GM12801 (cell line): ENCODE data around the gene TNFSF9.

Source experiments
- TF ChIP-seq, protein P1 (sequence below): IDR thresholded peaks from one replicate; pipeline ENCODE4 v1.5.1; 2011; ENCODE audit warnings: control low read depth; ENCODE audit not compliant: insufficient read length; ENCODE audit errors: extremely low read depth

The TNFSF9 gene

GRCh38 chr19:6521718-6522646, 8.8 kb upstream of the TNFSF9 start:
- TF ChIP-seq, protein P1, sequence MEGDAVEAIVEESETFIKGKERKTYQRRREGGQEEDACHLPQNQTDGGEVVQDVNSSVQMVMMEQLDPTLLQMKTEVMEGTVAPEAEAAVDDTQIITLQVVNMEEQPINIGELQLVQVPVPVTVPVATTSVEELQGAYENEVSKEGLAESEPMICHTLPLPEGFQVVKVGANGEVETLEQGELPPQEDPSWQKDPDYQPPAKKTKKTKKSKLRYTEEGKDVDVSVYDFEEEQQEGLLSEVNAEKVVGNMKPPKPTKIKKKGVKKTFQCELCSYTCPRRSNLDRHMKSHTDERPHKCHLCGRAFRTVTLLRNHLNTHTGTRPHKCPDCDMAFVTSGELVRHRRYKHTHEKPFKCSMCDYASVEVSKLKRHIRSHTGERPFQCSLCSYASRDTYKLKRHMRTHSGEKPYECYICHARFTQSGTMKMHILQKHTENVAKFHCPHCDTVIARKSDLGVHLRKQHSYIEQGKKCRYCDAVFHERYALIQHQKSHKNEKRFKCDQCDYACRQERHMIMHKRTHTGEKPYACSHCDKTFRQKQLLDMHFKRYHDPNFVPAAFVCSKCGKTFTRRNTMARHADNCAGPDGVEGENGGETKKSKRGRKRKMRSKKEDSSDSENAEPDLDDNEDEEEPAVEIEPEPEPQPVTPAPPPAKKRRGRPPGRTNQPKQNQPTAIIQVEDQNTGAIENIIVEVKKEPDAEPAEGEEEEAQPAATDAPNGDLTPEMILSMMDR = no peak

DNA sequence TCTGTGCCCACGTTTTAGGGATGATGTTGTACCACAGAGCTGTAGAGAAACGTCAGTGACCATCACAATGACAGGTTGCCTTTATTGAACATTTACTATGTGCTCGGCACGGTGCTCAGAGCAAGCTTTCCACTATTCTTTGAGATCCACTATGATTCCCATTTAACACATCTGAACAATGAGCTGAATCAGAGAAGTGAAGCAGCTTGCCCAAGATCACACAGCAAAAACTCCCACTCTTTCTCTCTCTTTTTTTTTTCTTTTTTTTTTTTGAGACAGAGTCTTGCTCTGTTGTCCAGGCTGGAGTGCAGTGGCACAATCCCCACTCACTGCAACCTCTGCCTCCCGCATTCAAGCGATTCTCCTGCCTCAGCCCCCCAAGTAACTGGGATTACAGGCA, 8.1 kb upstream of the TNFSF9 start:
- TF ChIP-seq, protein P1 = no peak

- TF ChIP-seq, protein P1 = no peak
Measured at GRCh38 chr19:6524311-6524710, 6.5 kb upstream of the TNFSF9 start.

- TF ChIP-seq, protein P1 = no peak
Measured at GRCh38 chr19:6527893-6528543, 2.8 kb upstream of the TNFSF9 start.

DNA sequence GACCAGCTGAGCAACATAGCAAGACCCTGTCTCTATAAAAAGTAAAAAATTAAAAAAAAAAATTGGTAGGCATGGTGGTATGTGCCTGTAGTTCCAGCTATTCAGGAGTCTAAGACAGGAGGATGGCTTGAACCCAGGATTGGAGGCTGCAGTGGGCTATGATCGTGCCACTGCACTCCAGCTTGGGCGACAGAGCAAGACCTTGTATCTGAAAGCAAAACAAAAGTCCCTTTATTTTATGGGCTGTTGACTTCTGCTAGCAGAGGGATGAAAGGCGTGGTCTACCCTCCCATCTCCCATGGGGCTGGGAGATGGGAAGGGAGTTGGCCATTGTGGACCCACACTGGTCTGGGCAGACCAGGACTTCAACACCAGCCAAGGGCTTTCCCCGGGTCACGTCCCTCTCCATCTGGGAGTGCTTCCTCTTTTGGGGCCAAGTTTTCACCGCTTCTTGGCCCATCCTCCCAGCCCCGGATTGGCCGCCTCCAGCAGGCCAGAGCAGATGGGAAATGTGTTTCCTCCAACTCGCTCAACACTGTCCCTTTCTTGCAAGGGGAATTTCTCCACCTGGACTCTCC, 2.2 kb upstream of the TNFSF9 start:
- TF ChIP-seq, protein P1 = no peak

DNA sequence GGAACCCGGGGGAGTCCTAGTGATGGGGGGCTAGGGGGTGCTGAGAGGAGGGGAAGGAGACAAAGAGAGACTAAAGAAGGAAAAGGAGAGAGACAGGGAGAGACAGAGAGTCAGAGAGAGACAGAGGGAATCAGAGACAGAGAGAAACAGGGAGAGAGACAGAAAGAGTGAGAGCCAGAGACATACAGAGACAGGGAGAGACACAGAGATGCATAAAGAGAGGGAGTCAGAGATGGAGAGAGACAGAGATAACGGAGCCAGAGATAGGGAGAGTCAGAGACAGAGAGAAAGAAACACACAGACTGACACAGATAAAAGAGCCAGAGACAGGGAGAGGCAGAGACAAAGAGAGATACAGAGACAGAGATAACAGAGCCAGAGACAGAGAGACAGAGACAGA, 1.5 kb upstream of the TNFSF9 start:
- TF ChIP-seq, protein P1 = no peak

DNA sequence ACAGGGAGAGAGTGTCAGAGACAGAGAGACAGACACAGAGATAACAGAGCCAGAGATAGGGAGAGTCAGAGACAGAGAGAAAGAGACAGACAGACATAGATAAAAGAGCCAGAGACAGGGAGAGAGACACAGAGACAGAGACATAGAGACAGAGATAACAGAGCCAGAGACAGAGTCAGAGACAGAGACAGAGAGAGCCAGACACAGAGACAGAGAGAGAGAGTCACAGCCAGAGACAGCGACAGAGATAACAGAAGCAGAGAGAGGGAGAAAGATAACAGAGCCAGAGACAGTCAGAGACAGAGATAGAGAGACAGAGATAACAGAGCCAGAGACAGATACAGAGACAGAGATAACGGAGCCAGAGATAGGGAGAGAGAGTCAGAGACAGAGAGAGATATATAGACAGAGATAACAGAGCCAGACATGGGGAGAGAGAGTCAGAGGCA, 865 bp upstream of the TNFSF9 start:
- TF ChIP-seq, protein P1 = no peak
